ENCODE results near the gene SLC8A1.
A peak's percentile ranks its signal among the peaks of the same experiment; 100 is the strongest.

SLC8A1 gene

GRCh38 chr2:40421631-40422297 lies 30.1 kb downstream of the SLC8A1 start:
- DNase-seq (ENCODE audit: low spot score), result no peak

- no peak for DNase-seq (ENCODE audit: low spot score)
Observed at GRCh38 chr2:40420478-40420877, 31.4 kb downstream of the SLC8A1 start.

- no peak for DNase-seq (ENCODE audit: low spot score)
Observed at GRCh38 chr2:40419364-40419762, 32.5 kb downstream of the SLC8A1 start.

GRCh38 chr2:40418614-40419363 lies 33.1 kb downstream of the SLC8A1 start:
- no peak for DNase-seq (ENCODE audit: low spot score)

GRCh38 chr2:40416486-40416885 lies 35.4 kb downstream of the SLC8A1 start:
- no peak for DNase-seq (ENCODE audit: low spot score)

GRCh38 chr2:40415391-40415790 lies 36.5 kb downstream of the SLC8A1 start:
- no peak for DNase-seq (ENCODE audit: low spot score)

- peak; percentile 11 for DNase-seq (ENCODE audit: low spot score)
Observed at GRCh38 chr2:40412456-40412855, 39.4 kb downstream of the SLC8A1 start.

GRCh38 chr2:40410695-40411094 lies 41.2 kb downstream of the SLC8A1 start:
- DNase-seq (ENCODE audit: low spot score), result no peak

GRCh38 chr2:40409734-40410133 lies 42.2 kb downstream of the SLC8A1 start:
- no peak for DNase-seq (ENCODE audit: low spot score)

- DNase-seq (ENCODE audit: low spot score), result no peak
Observed at GRCh38 chr2:40406485-40407289, 45.2 kb downstream of the SLC8A1 start.

GRCh38 chr2:40405465-40405864 lies 46.4 kb downstream of the SLC8A1 start:
- DNase-seq (ENCODE audit: low spot score), result peak; percentile 41

- no peak for DNase-seq (ENCODE audit: low spot score)
Observed at GRCh38 chr2:40404517-40404916, 47.4 kb downstream of the SLC8A1 start.

GRCh38 chr2:40403233-40403836 lies 48.6 kb downstream of the SLC8A1 start:
- DNase-seq (ENCODE audit: low spot score), result peak; percentile 80

GRCh38 chr2:40401896-40402295 lies 50.0 kb downstream of the SLC8A1 start:
- peak; percentile 19 for DNase-seq (ENCODE audit: low spot score)

GRCh38 chr2:40400336-40400953 lies 51.4 kb downstream of the SLC8A1 start:
- peak; percentile 19 for DNase-seq (ENCODE audit: low spot score)

- DNase-seq (ENCODE audit: low spot score), result no peak
Observed at GRCh38 chr2:40397765-40398164, 54.1 kb downstream of the SLC8A1 start.

- no peak for DNase-seq (ENCODE audit: low spot score)
Observed at GRCh38 chr2:40396124-40396523, 55.8 kb downstream of the SLC8A1 start.

- DNase-seq (ENCODE audit: low spot score), result no peak
Observed at GRCh38 chr2:40395169-40396073, 56.5 kb downstream of the SLC8A1 start.

GRCh38 chr2:40394597-40394996 lies 57.3 kb downstream of the SLC8A1 start:
- no peak for DNase-seq (ENCODE audit: low spot score)

- DNase-seq (ENCODE audit: low spot score), result no peak
Observed at GRCh38 chr2:40394031-40394430, 57.9 kb downstream of the SLC8A1 start.

- no peak for DNase-seq (ENCODE audit: low spot score)
Observed at GRCh38 chr2:40388161-40388560, 63.7 kb downstream of the SLC8A1 start.

Measured in AG08395 (cell line).